Measurements from ENCODE around the gene HOXB1. TPM values are rescaled to one million over a fixed set of nuclear protein-coding genes. Genes with fewer than 3 reads are reported as not detected.

Gene HOXB1
- total and polyA plus RNA-seq, 2 of the 8 experiments (the other 6 are each of a cell fraction or from before 2014, with no cell fraction given) = not detected

DNA sequence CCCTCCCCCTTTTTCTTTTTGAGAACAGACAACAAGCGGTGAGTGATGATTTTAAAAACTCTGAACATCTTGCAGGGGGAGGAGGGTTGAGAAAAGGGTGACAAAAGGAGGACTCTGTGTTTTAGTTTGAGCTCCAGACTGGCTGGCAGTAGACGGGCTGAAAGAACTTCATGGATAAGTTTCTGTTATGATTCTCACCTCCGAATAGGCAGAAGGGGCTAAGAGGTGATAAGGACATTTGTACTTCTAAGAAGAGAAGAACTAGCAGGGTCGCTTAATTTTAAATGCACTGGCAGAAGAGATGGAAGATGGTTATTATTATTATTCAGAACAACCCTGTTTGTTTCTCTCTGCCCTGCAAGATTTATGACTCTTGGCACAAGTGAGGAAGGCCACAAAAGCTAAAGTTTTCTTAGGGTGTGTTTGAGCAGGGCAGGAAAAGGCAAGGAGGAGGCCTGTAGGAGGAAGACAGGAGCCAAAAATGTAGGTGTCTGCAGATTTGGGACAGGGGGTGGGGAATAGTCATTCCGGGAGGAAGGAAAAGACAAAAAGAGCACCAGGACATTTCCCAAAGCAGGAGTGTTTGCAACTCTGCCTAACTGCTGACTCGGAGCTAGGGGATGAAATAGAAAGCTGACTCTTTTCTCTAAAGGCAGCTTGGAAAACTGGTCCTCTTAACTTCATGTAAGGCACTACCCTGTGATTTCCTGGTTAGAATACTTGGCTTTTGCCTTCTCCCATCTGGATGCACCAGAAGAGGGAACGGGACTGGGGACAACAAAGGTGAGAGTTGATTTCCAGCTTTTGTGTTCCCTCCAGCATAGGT lies 26.0 kb upstream of the HOXB1 start:
- Histone ChIP-seq H3K18ac (ENCODE audit: extremely low read depth, low read length) (no peak overlapping the region; the same call in 1 of the 2 replicates), H3K27ac (ENCODE audit: low read depth, low read length) (no peak overlapping the region), H2BK5ac (ENCODE audit: low read depth, low read length) (no peak overlapping the region), H3K27me3 (replicated peaks in 1 of 4; ENCODE audit: control insufficient read depth in 3 of 4, extremely low read depth in 1 of 4, insufficient read depth in 3 of 4, low read length in 3 of 4) (peaks cover 98 to 100% (median 99%) of the 10 kb centered on the region in 4 experiments), H2AK5ac (ENCODE audit: low read depth, low read length) (no peak overlapping the region), H3K9ac (replicated peaks in 1 of 4; ENCODE audit: extremely low read depth in 1 of 4, low read depth in 3 of 4, low read length in 3 of 4) (no peak overlapping the region), H2BK20ac (ENCODE audit: low read length) (no peak overlapping the region), H3K79me1 (ENCODE audit: low read depth, low read length) (no peaks in the 10 kb centered on the region), H3K9me3 (ENCODE audit: insufficient read depth in 2 of 2, low read depth in 1 of 2, low read length in 1 of 2) (no peaks in the 10 kb centered on the region), H2BK12ac (ENCODE audit: low read depth, low read length) (no peak overlapping the region), H3K4ac (replicated peaks; ENCODE audit: insufficient read length, low read depth, low read length) (no peak overlapping the region), H2BK15ac (ENCODE audit: low read length) (no peak overlapping the region), H3K36me3 (ENCODE audit: control insufficient read depth in 2 of 4, insufficient read depth in 4 of 4, low read length in 3 of 4) (peaks cover 0 to 8% (median 0%) of the 10 kb centered on the region in 4 experiments; a peak in 1 of 8 replicates), H3K79me2 (ENCODE audit: control insufficient read depth in 1 of 2, insufficient read depth in 2 of 2, low read length in 2 of 2) (no peaks in the 10 kb centered on the region), H3K23me2 (ENCODE audit: low read depth, low read length) (no peaks in the 10 kb centered on the region), H2AFZ (ENCODE audit: low read length) (no peak overlapping the region), H4K5ac (ENCODE audit: insufficient read length, low read depth, low read length) (no peak overlapping the region), H3K4me1 (replicated peaks in 1 of 4; ENCODE audit: control insufficient read depth in 3 of 4, insufficient read depth in 4 of 4, low read length in 3 of 4) (peaks cover 0 to 11% (median 8%) of the 10 kb centered on the region in 4 experiments; a peak in 5 of 7 replicates), H3K4me3 (ENCODE audit: extremely low read depth in 1 of 4, insufficient read depth in 2 of 4, low read depth in 3 of 4, low read length in 4 of 4) (no peak overlapping the region), H3K14ac (ENCODE audit: insufficient read length) (no peak overlapping the region), H2BK120ac (replicated peaks; ENCODE audit: low read depth, low read length) (no peak overlapping the region), H4K91ac (replicated peaks; ENCODE audit: insufficient read length, low read length) (no peak overlapping the region), H4K8ac (ENCODE audit: extremely low read depth, insufficient read depth, low read length) (no peak overlapping the region), H3K4me2 (ENCODE audit: insufficient read depth in 1 of 2, low read depth in 2 of 2, low read length in 2 of 2) (no peak overlapping the region), H3K23ac (ENCODE audit: insufficient read length) (no peak overlapping the region), H3K56ac (replicated peaks; ENCODE audit: insufficient read length, low read depth, low read length) (no peak overlapping the region), H4K20me1 (replicated peaks in 1 of 2; ENCODE audit: control insufficient read depth in 1 of 2, insufficient read depth in 2 of 2, low read length in 2 of 2) (peaks cover 22 to 33% of the 10 kb centered on the region in 2 experiments)
- POLR2A ChIA-PET (ENCODE audit: partially characterized antibody) = interaction anchor here (1.0 to 1.7 kb wide), 4 partner anchors 10 to 13 kb away, joined by 3 to 8 read pairs (median 4); no protein-coding TSS in a partner anchor
- DNase-seq (ENCODE audit: low read depth in 1 of 2, low spot score in 2 of 2) = no peak
- CTCF ChIA-PET (ENCODE audit: partially characterized antibody) = interaction anchor here (0.6 to 4.0 kb wide), 14 partner anchors 10 to 249 kb away, joined by 3 to 18 read pairs (median 4); no protein-coding TSS in a partner anchor
- 19% methylated on average over 7 of the region's 7 CpGs; no CpG with 5 or more reads in 1 of the 2 experiments for WGBS, 2 experiments (ENCODE audit: extremely low coverage in 1 of 2, insufficient coverage in 1 of 2, insufficient read length in 1 of 2, insufficient replicate concordance in 2 of 2, low coverage in 1 of 2, low lambda C conversion rate in 2 of 2, missing lambda C conversion rate in 1 of 2)
- FAIRE-seq = no peak
- TF ChIP-seq EGR1 (IDR thresholded peaks at IDR 0.05; ENCODE audit: borderline replicate concordance, low read depth, low read length) (no peak), HDAC2 (IDR thresholded peaks at IDR 0.05; ENCODE audit: borderline replicate concordance in 1 of 2, low read depth in 2 of 2, low read length in 2 of 2) (no peak), CTBP2 (IDR thresholded peaks at IDR 0.05; ENCODE audit: borderline replicate concordance, insufficient read depth, insufficient read length, low read length) (no peak), POLR2A (IDR thresholded peaks at IDR 0.05; ENCODE audit: control extremely low read depth in 1 of 2, low read depth in 2 of 2, low read length in 2 of 2) (no peak), MAFK (IDR thresholded peaks at IDR 0.05; ENCODE audit: low read depth, low read length) (no peak), EP300 (IDR thresholded peaks at IDR 0.05; ENCODE audit: borderline replicate concordance in 1 of 2, low read depth in 2 of 2, low read length in 2 of 2) (no peak), PHF8 (conservative IDR thresholded peaks at IDR 0.05; ENCODE audit: low read depth, low read length) (no peak), KDM4A (IDR thresholded peaks at IDR 0.05; ENCODE audit: low read depth, low read length, severe bottlenecking) (no peak), ASH2L (IDR thresholded peaks at IDR 0.05; ENCODE audit: low read length) (no peak), SUZ12 (IDR thresholded peaks at IDR 0.05; ENCODE audit: low read length) (peak; percentile 34; the same call in 1 of the 2 replicates), GABPA (IDR thresholded peaks at IDR 0.05; ENCODE audit: borderline replicate concordance, insufficient read depth, low read length) (no peak)
